GM12878 (cell line): ENCODE results near the gene GALNS. TPM values are rescaled to one million over a fixed set of nuclear protein-coding genes. Genes with fewer than 3 reads are reported as not detected.

Experiments
- ATF2 ChIP-seq: IDR thresholded peaks from 2 replicates; pipeline ENCODE4 v1.6.1; 2012; ENCODE audit warnings: low read length, inconsistent platforms
- CEBPB ChIP-seq, 2 experiments: fragments of 150-350 bp in 1 of 2; IDR thresholded peaks; 2 replicates each; pipeline ENCODE4 v1.6.1; 2012 to 2014; ENCODE audit warnings: low read depth in 2 of 2, low read length in 2 of 2, borderline replicate concordance in 1 of 2, inconsistent platforms in 1 of 2
- CTCF ChIP-seq, 3 experiments: IDR thresholded peaks in 2 of 3; conservative IDR thresholded peaks in 1 of 3; 2 replicates each; pipeline ENCODE4 v1.5.1; 2011; ENCODE audit warnings: low read depth in 3 of 3, low read length in 3 of 3, mild to moderate bottlenecking in 3 of 3, control low read depth in 2 of 3, moderate library complexity in 2 of 3, inconsistent platforms in 1 of 3, mixed read lengths in 1 of 3; ENCODE audit not compliant: control insufficient read depth in 2 of 3, insufficient read depth in 1 of 3; ENCODE audit errors: extremely low read depth in 1 of 3
- DPF2 ChIP-seq: fragments of 450-650 bp; IDR thresholded peaks from 2 replicates; pipeline ENCODE4 v1.6.1; 2017; ENCODE audit warnings: mild to moderate bottlenecking
- HCFC1 ChIP-seq: fragments of 150-350 bp; IDR thresholded peaks from 2 replicates; pipeline ENCODE4 v1.6.1; 2014; ENCODE audit warnings: low read length
- IKZF1 ChIP-seq: fragments of 450-650 bp; conservative IDR thresholded peaks from 2 replicates; pipeline ENCODE4 v1.6.1; 2017; ENCODE audit warnings: antibody characterized with exemption, mild to moderate bottlenecking
- LARP7 ChIP-seq: fragments of 450-650 bp; IDR thresholded peaks from 2 replicates; pipeline ENCODE4 v1.6.1; 2017; ENCODE audit warnings: mild to moderate bottlenecking
- MEF2B ChIP-seq: fragments of 450-650 bp; IDR thresholded peaks from 2 replicates; pipeline ENCODE4 v1.6.1; 2018; ENCODE audit warnings: mild to moderate bottlenecking, moderate library complexity; ENCODE audit not compliant: partially characterized antibody, poor library complexity, severe bottlenecking
- MXI1 ChIP-seq: fragments of 150-350 bp; IDR thresholded peaks from 2 replicates; pipeline ENCODE4 v1.6.1; 2011; ENCODE audit warnings: low read depth, mild to moderate bottlenecking, inconsistent platforms, low read length, improper control_type of control experiment
- MYC ChIP-seq: IDR thresholded peaks from 2 replicates; pipeline ENCODE4 v1.6.1; 2011; ENCODE audit warnings: mild to moderate bottlenecking, low read length, moderate library complexity, inconsistent platforms; ENCODE audit not compliant: insufficient read depth, insufficient replicate concordance, insufficient read length, severe bottlenecking
- NR2F1 ChIP-seq: fragments of 450-650 bp; conservative IDR thresholded peaks from 2 replicates; pipeline ENCODE4 v1.6.1; 2017; ENCODE audit warnings: mild to moderate bottlenecking
- POLR2A ChIP-seq: IDR thresholded peaks from 2 replicates; pipeline ENCODE4 v1.6.1; 2011; ENCODE audit warnings: low read depth, mild to moderate bottlenecking, low read length
- POLR2AphosphoS5 ChIP-seq: IDR thresholded peaks from 2 replicates; pipeline ENCODE4 v1.6.1; 2011; ENCODE audit warnings: mild to moderate bottlenecking, low read length, inconsistent platforms
- RCOR1 ChIP-seq: conservative IDR thresholded peaks from 2 replicates; pipeline ENCODE4 v1.6.1; 2012; ENCODE audit warnings: low read depth, low read length, improper control_type of control experiment
- SMC3 ChIP-seq: IDR thresholded peaks from 2 replicates; pipeline ENCODE4 v1.6.1; 2011; ENCODE audit warnings: low read length, improper control_type of control experiment, borderline replicate concordance
- TAF1 ChIP-seq: IDR thresholded peaks from 2 replicates; pipeline ENCODE4 v1.6.1; 2011; ENCODE audit warnings: mild to moderate bottlenecking, low read depth, low read length, borderline replicate concordance
- YY1 ChIP-seq: IDR thresholded peaks from 2 replicates; pipeline ENCODE4 v1.6.1; 2011; ENCODE audit warnings: low read depth, mild to moderate bottlenecking, low read length
- ZNF217 ChIP-seq: fragments of 450-650 bp; IDR thresholded peaks from 2 replicates; pipeline ENCODE4 v1.6.1; 2017; ENCODE audit warnings: antibody characterized with exemption, mild to moderate bottlenecking
- ZNF24 ChIP-seq: fragments of 450-650 bp; IDR thresholded peaks from 2 replicates; pipeline ENCODE4 v1.6.1; 2017; ENCODE audit warnings: antibody characterized with exemption, mild to moderate bottlenecking
- ZNF592 ChIP-seq: fragments of 450-650 bp; IDR thresholded peaks from 2 replicates; pipeline ENCODE4 v1.6.1; 2017; ENCODE audit warnings: mild to moderate bottlenecking, moderate library complexity
- polyA plus RNA-seq, 11 experiments: library from polyadenylated mRNA; depleted of rRNA in 4 of 11; unstranded in 6 of 11; stranded (reverse) in 5 of 11; fragments of >200 nt; fragmentation: Nextera tagmentation in 4 of 11; fragmentation: Illumina TruSeq in 1 of 11; extraction: Ambion mirVana in 4 of 11; extraction: Trizol in 1 of 11; gene quantifications; 1 replicate in 1 of 11; 2 replicates in 10 of 11; pipeline versions ENCODE4 v1.2.1 to v1.2.3, GENCODE V29; 2011 to 2016; ENCODE audit warnings: inconsistent platforms in 2 of 11, missing spikeins in 2 of 11, low read depth in 1 of 11
- total RNA-seq, 4 experiments: library from RNA; depleted of rRNA in 3 of 4; stranded (reverse); fragments of >200 nt in 3 of 4; fragmentation: Illumina TruSeq in 1 of 4; extraction: Trizol in 1 of 4; gene quantifications; 2 replicates each; pipeline versions ENCODE4 v1.2.1 to v1.2.3, GENCODE V29; 2013 to 2021

The GALNS gene
- total and polyA plus RNA-seq, 10 of the 15 experiments (the other 5 are each of a cell fraction or from before 2014, with no cell fraction given) = 0.37 to 12.4 (median 5.3) TPM

GRCh38 chr16:88785106-88785924, 71.4 kb downstream of the GALNS start, which contains the start of gene PIEZO1 (continued):
- TF ChIP-seq ATF2 (no peak), HCFC1 (peak; percentile 7; the same call in 1 of the 2 replicates), POLR2A (peak; percentile 92), TAF1 (0 out of 2 replicates have a peak, but pooled peaks have one; percentile 43), ZNF592 (peak; percentile 86; the same call in 1 of the 2 replicates), MEF2B (peak; percentile 73), ZNF217 (peak; percentile 84), IKZF1 (peak; percentile 95), CEBPB (IDR thresholded peaks at IDR 0.05; ENCODE audit: borderline replicate concordance in 1 of 2, low read depth in 2 of 2, low read length in 2 of 2) (peak in 1 of 2 experiments; percentile 20; a peak in 1 of 4 replicates), NR2F1 (peak; percentile 52; the same call in 1 of the 2 replicates), ZNF24 (0 out of 2 replicates have a peak, but pooled peaks have one; percentile 22), CTCF (IDR thresholded peaks at IDR 0.05 in 2 of 3, conservative IDR thresholded peaks at IDR 0.05 in 1 of 3; ENCODE audit: control insufficient read depth in 2 of 3, extremely low read depth in 1 of 3, insufficient read depth in 1 of 3, low read depth in 3 of 3, low read length in 3 of 3) (peak; percentile 71 to 94 (median 85)), POLR2AphosphoS5 (peak; percentile 77; the same call in 1 of the 2 replicates), YY1 (peak; percentile 53), MYC (peak; percentile 51), SMC3 (peak; percentile 68), LARP7 (peak; percentile 97), DPF2 (peak; percentile 92), RCOR1 (no peak), MXI1 (peak; percentile 66)
